GM18858 (cell line): ENCODE measurements around the gene GPR151.
A peak's percentile ranks its signal among the peaks of the same experiment; 100 is the strongest.
"Not testable (repeated sequence)": the region's sequence is repeated elsewhere in the genome, so short reads cannot be mapped to it uniquely, and the experiment has no call there.

Experiments used
- ATAC-seq: cut with Tn5 transposase; IDR thresholded peaks from one replicate; pipeline ENCODE4 v1.9.1; 2021; ENCODE audit not compliant: unreplicated experiment

GPR151 gene

DNA sequence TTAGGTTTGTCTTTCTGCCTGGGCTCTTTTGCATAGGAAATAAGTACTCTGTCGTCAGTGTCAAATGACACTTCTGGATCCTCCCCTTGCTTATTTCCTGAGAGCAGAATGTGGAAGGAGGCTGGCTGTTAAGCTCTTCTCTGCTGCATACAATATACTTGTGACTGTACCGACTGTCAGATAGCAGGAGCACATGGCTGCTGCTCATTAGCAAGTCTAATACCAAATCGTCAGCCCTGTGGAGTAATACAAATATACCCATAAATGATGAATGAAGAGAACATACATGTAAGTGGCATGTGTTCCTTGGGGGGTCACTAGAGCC lies at the start of gene GPR151:
Gene GPR151, minus strand, starts transcription at position 40 of the 325 bp plus-strand sequence. CDS start 77 bp downstream, outside the sequence.
- no peak for ATAC-seq

- no peak for ATAC-seq
Measured at GRCh38 chr5:146564007-146564762, 48.2 kb upstream of the GPR151 start.

- ATAC-seq, result no peak
Measured at GRCh38 chr5:146562461-146562860, 46.5 kb upstream of the GPR151 start.

GRCh38 chr5:146561711-146562110 lies 45.7 kb upstream of the GPR151 start:
- ATAC-seq, result no peak

DNA sequence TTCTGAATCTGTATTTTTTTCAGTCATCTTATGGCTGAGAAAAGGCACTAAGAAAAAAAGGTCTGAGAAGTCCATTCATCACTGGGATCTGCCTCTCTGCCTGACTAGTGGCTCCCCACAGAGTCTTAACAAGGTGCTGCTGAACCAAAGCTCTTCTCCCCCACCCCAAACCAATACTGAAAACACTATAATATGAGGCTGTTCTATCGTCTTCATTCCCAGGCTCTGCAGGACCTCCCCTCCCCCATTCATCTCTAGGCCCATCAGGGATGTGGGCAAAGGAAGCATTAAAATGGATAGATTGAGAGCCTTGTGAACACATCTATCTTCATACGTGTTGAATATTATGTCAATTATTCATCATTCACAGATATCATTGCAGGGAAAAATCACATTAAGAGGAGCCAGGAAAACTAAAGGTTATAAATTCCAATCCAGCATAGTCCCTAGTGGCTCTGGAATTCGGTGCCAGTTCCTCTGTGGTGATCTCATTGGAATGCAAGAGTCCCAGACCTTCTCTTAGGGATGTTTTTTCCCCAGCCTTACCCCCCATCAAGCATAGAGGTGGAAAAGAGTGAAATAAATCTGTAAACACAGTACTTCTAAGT lies 44.3 kb upstream of the GPR151 start:
- no peak for ATAC-seq

DNA sequence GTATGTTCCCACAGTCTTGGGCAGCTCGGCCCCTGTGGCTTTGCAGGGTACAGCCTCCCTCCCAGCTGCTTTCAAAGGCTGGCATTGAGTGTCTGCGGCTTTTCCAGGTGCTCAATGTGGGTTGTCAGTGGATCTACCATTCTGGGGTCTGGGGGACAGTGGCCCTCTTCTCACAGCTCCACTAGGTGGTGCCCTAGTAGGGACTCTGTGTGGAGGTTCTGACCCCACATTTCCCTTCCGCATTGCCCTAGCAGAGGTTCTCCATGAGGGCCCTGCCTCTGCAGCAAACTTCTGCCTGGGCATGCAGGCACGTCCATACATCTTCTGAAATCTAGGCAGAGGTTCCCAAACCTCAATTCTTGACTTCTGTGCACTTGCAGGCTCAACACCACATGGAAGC lies 40.9 kb upstream of the GPR151 start:
- ATAC-seq, result not testable (repeated sequence)

DNA sequence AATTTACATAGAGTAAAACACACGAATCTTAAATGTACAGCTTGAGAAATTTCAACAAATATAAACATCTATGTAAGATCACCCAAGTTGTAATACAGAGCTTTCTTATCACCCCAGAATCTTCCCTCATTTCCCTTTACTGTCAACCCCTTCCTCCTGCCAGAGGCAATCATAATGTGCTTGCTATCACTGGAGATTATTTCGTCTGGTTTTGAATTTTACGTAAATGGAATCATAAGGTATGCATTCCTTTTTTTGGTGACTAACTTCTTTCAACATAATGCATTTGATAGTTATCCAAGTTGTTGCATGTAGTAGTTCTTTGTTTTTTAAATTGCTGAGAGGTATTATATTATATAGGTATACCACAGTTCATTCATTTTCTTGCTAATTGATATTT lies 37.5 kb upstream of the GPR151 start:
- no peak for ATAC-seq

- ATAC-seq, result no peak
Measured at GRCh38 chr5:146549615-146550014, 33.6 kb upstream of the GPR151 start.

- ATAC-seq, result peak; percentile 70
Measured at GRCh38 chr5:146548781-146549449, 32.9 kb upstream of the GPR151 start.

DNA sequence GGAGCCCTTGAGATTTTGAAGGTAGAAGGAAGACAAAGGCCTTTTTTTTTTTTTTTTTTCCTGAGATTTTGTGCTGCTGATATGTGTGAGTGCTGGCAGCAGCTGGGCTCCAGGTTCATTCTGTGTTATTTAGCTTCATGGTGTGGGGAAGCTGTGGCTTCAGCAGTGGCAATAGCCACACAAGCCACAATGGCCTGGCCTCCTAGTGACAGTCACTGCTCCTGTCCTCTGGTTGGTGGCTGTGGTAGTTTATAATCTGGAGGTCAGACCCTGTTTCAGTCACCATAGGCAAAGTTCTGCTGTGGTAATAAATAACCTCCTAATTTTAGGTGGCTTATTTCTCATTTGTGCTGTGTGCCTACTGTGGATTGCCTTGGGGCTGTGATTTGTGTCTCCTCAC lies 28.2 kb upstream of the GPR151 start:
- no peak for ATAC-seq

DNA sequence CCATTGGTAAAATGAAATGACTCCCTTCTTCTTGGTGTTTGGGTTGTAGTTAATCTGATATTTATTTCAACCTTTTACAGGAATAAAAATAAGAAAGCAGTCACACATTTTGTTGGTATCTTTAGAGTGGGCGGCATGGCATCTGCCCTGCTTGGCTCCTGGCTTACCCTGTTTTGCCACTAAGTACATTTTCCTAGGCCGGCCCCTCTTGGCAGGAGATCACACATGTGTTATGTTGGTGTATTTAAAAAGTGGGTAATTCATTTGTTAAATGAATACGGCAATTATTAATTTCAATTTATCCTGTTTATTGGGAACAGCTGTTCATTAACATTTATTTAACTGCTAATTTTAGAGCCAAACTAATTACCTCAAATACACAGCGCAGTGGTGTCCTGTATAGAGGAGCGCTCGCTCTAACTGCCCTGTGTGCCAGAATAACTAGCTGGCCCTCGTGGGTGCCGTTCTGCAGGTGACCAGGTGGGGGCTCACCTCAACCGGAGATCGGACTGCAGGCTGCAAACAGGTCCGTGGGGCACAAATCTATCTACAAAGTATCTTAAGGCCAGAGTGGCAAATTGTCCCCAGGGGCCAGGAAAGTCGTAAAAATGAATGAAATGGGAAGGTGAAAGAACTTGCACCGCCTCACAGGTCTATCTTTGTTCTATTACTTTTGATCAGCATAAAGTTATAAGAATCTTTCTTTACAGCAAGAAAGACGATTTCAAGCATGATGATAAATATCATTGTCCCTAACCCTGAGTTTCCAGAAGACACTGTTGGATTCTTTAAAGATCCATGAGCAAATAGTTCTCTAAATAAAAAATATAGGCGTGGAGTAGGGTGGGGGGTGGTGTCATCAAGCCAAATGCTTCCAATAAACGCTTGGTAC lies 26.2 kb upstream of the GPR151 start:
- peak; percentile 90 for ATAC-seq

DNA sequence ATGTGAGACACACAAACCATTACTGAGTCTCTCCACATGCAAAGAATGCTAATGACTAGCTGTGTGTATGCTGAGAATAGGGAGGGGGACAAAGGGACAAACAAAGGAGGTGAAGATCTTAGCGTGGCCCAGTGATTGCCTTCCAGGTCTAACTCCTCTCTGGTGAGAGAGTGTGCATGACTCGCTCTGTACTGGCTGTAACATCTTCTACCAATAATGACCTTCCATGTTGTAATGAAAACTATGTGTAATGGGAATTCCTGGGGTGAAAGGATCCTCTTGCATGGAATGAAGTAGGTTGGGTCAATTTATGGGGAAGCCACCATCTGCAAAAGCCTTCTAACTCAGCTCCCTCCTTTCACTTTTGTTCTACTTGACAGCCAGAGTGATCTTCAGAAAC lies 24.4 kb upstream of the GPR151 start:
- no peak for ATAC-seq

GRCh38 chr5:146539973-146540372 lies 24.0 kb upstream of the GPR151 start:
- no peak for ATAC-seq

DNA sequence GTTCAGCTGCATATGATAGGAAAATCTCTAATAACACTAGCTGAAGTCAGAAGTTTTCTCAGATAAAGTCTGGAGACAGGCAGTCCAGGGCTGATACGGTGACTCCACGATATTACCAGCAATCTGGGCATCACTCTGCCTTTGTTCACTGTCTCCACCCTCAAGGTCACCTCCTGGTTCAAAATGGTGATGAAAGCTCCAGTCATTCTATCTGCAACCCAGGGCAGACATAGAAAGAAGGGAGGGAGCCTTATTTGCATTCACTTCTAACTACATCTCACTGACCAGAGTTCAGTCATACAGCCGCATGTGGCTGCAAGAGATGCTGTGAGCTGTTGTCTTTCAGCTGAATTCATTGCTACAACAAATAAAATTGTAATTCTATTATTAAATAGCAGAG lies 22.4 kb upstream of the GPR151 start:
- ATAC-seq, result no peak

DNA sequence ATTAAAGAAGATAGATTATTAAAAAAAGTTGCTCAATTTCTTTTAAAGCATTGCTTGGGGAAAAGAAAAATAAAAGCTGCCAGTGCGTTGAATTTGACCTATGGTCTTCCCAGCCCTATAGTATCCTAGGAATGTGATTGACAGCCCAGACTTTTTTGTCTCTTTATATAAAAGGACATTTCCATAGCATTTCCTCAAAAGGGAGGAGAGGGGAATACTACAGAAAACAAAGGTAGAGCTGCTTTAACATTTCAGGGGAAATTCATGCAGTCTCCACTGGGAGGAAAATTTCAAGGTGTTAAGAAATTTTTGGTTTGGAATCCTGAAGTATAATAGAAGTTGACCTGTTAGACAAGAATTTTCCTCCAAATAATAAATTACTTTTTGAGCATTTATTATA lies 17.9 kb upstream of the GPR151 start:
- ATAC-seq, result no peak

GRCh38 chr5:146533260-146533857 lies 17.4 kb upstream of the GPR151 start:
- peak; percentile 98 for ATAC-seq

DNA sequence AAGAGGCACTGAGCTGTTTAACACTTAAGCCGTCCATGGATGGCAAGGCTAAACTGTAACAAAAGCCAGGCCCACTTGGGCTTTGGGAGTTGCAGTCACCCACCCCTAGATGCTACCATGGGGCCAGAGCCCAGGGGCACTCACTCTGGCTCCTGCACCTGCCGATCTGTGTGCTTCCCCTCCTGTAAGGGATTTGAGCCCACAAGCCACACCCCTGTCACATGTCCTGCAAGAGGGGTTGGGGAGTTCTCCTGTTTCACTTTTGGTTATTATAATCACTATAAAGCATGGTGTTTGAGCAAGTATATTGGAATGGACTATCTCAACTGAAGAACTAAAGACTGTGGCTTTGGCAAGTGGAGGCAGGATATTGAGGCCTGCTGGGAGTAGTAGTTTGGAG lies 14.0 kb upstream of the GPR151 start:
- ATAC-seq, result peak; percentile 41

DNA sequence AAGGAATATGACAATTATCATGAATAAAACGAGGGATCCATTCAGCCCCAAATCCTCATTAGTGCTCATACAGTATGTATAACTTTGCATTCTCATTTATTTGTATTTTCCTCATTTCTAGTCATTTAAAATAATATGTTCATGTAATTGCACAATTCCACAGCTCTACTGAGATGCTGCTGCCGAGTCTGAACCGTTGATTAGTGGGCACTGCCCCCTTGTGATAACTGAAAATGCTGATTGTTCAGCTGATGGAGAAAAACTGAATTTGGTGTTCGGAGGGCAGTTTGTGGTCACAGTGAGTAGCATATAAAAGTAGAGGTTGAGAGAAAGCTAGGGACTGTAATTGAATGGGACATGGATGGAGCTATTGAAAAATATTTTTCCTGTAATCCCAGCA lies 12.2 kb upstream of the GPR151 start:
- ATAC-seq, result no peak

GRCh38 chr5:146527785-146528184 lies 11.8 kb upstream of the GPR151 start:
- no peak for ATAC-seq

GRCh38 chr5:146523698-146524097 lies 7.7 kb upstream of the GPR151 start:
- no peak for ATAC-seq
